GM10248 (cell line): ENCODE data around the gene LCE1A.

ENCODE experiments used
- CTCF ChIA-PET: fragments of 300-600 bp; sonication (Branson Sonifier 250); formaldehyde crosslinking; extraction: SDS; loops from one replicate; lab custom pipeline; 2021; ENCODE audit warnings: antibody characterized with exemption; lab: Yijun Ruan, JAX
- POLR2A ChIA-PET: fragments of 350-650 bp; sonication (Branson Sonifier 250); formaldehyde crosslinking; extraction: SDS; loops from one replicate; lab custom pipeline; 2020; ENCODE audit warnings: antibody characterized with exemption; lab: Yijun Ruan, JAX
- DNase-seq: peaks from one replicate; pipeline ENCODE4 v3.0.0; 2012; ENCODE audit errors: extremely low spot score
- CTCF ChIP-seq: IDR thresholded peaks from 2 replicates; pipeline ENCODE4 v1.5.1; 2012; ENCODE audit warnings: mild to moderate bottlenecking, low read depth; ENCODE audit errors: extremely low read depth, missing control alignments, control extremely low read depth

LCE1A gene

GRCh38 chr1:152861374-152861773, 34.1 kb downstream of the LCE1A start:
- TF ChIP-seq CTCF: no peak
- DNase-seq: no peak
- ChIA-PET POLR2A (no interaction called here), CTCF (interaction anchor here (1.0 to 1.4 kb wide), 4 partner anchors 9 to 332 kb away, joined by 3 to 10 read pairs (median 4); no protein-coding TSS in a partner anchor)

- ChIA-PET POLR2A (no interaction called here), CTCF (interaction anchor here (0.9 to 2.9 kb wide), 6 partner anchors 11 to 328 kb away, joined by 3 to 13 read pairs (median 3); partner anchors contain the start of gene SMCP)
- no peak for DNase-seq
- TF ChIP-seq CTCF: no peak
These were observed 37.2 kb downstream of the LCE1A start for GRCh38 chr1:152864443-152864842.

- no peak for TF ChIP-seq CTCF
- ChIA-PET POLR2A (no interaction called here), CTCF (interaction anchor here (2.9 kb wide), 1 partner anchor 60 kb away, joined by 13 read pairs; no protein-coding TSS in a partner anchor)
- no peak for DNase-seq
These were observed 39.0 kb downstream of the LCE1A start for GRCh38 chr1:152866321-152866720.

- TF ChIP-seq CTCF: peak; percentile 85
- ChIA-PET POLR2A (no interaction called here), CTCF (interaction anchor here (0.6 to 6.0 kb wide), 34 partner anchors 9 to 393 kb away, joined by 3 to 131 read pairs (median 6); partner anchors contain the start of genes IVL, LORICRIN, PRR9 and SMCP)
- peak; percentile 77 for DNase-seq
These were observed 42.6 kb downstream of the LCE1A start for GRCh38 chr1:152869808-152870419.

- POLR2A ChIA-PET: no interaction called here
- peak; percentile 39 for TF ChIP-seq CTCF
- DNase-seq: no peak
- CTCF ChIA-PET: interaction anchor here (0.7 to 6.0 kb wide), 35 partner anchors 7 to 392 kb away, joined by 3 to 131 read pairs (median 7); partner anchors contain the start of genes IVL and SMCP
These were observed 43.8 kb downstream of the LCE1A start for GRCh38 chr1:152870831-152871730.

GRCh38 chr1:152871731-152872126, 44.5 kb downstream of the LCE1A start:
- POLR2A ChIA-PET: no interaction called here
- CTCF ChIA-PET: interaction anchor here (0.9 to 6.0 kb wide), 13 partner anchors 9 to 406 kb away, joined by 3 to 131 read pairs (median 6); partner anchors contain the start of gene IVL
- no peak for DNase-seq
- TF ChIP-seq CTCF: no peak
